ENCODE measurements around the gene PDE4B.

GRCh38 chr1:66330722-66331141 lies 538.0 kb downstream of the PDE4B start:
- TF ChIP-seq CTCF (IDR thresholded peaks at IDR 0.05; ENCODE audit: poor library complexity, severe bottlenecking) (no peak), POLR2AphosphoS5 (IDR thresholded peaks at IDR 0.05) (no peak), MXI1 (conservative IDR thresholded peaks at IDR 0.05; ENCODE audit: poor library complexity, severe bottlenecking) (no peak), SMC3 (conservative IDR thresholded peaks at IDR 0.05; ENCODE audit: poor library complexity) (no peak)

Measured in neural cell (in vitro differentiated cells).